Gastrocnemius medialis (tissue), 4 donors: ENCODE measurements around the gene SP6. TPM values are rescaled to one million over a fixed set of nuclear protein-coding genes. Genes with fewer than 3 reads are reported as not detected.

Experiments used
- ATAC-seq, 2 donors: fragments of 150-250 bp; one replicate each; pipeline ENCODE4 v1.9.1; 2016
- DNase-seq, 2 donors: peaks; one replicate each; pipeline ENCODE4 v3.0.0-alpha.2; 2019
- H3K27ac ChIP-seq, 4 donors: fragments of 200-600 bp; sonication (generic); 1 replicate in 1 of 4; 2 replicates in 3 of 4; pipeline ENCODE4 v1.5.1; 2016 to 2018; ENCODE audit warnings: mild to moderate bottlenecking in 2 of 4, moderate library complexity in 1 of 4
- H3K27me3 ChIP-seq, 3 donors: fragments of 200-600 bp; sonication (generic) in 2 of 3; 1 replicate in 1 of 3; 2 replicates in 2 of 3; pipeline versions ENCODE4 v1.5.1 to v1.6.0; 2016 to 2019; ENCODE audit warnings: mild to moderate bottlenecking in 1 of 3, moderate library complexity in 1 of 3
- H3K36me3 ChIP-seq, 2 donors: fragments of 200-600 bp; sonication (generic) in 1 of 2; one replicate each; pipeline ENCODE4 v1.5.1; 2017 to 2018
- H3K4me1 ChIP-seq, 2 donors: fragments of 200-600 bp; sonication (generic) in 1 of 2; one replicate each; pipeline ENCODE4 v1.5.1; 2016 to 2017; ENCODE audit warnings: mild to moderate bottlenecking in 2 of 2
- H3K4me3 ChIP-seq, 4 donors: fragments of 200-600 bp; sonication (generic) in 3 of 4; 1 replicate in 1 of 4; 2 replicates in 3 of 4; pipeline ENCODE4 v1.5.1; 2016 to 2019; ENCODE audit warnings: mild to moderate bottlenecking in 2 of 4
- H3K9me3 ChIP-seq, 3 donors: fragments of 200-600 bp; sonication (generic) in 2 of 3; 1 replicate in 1 of 3; 2 replicates in 2 of 3; pipeline ENCODE4 v1.5.1; 2016 to 2019
- POLR2A ChIP-seq, 2 donors: fragments of 450-650 bp; IDR thresholded peaks; one replicate each; pipeline ENCODE4 v1.6.1; 2017; ENCODE audit warnings: antibody characterized with exemption in 2 of 2, mild to moderate bottlenecking in 2 of 2, moderate library complexity in 2 of 2
- in situ Hi-C, 4 donors: fragments of 200-750 bp; cut with MboI; loops; one replicate each; pipeline versions ENCODE4 v1.15.0 to v1.8.0; 2017; ENCODE audit warnings: low sequenced_read_pairs in 4 of 4
- intact Hi-C: fragments of 100-400 bp; cut with DNase I; formaldehyde crosslinking; loops from one replicate; pipeline ENCODE4 v1.15.1; 2023; ENCODE audit warnings: low total_unique reads
- total RNA-seq, 4 donors: library from RNA; depleted of rRNA; stranded (reverse); fragments of >200 nt; gene quantifications; one replicate each; pipeline versions ENCODE4 v1.1.0 to v1.2.3, GENCODE V29; 2016
- TF ChIP-seq, protein P1 (sequence below), 5 experiments: fragments of 450-650 bp in 3 of 5; fragments of 200-600 bp in 2 of 5; sonication (generic) in 2 of 5; IDR thresholded peaks in 4 of 5; conservative IDR thresholded peaks in 1 of 5; 1 replicate in 4 of 5; 2 replicates in 1 of 5; pipeline ENCODE4 v1.5.1; 2016 to 2019; ENCODE audit warnings: antibody characterized with exemption in 5 of 5, mild to moderate bottlenecking in 3 of 5, moderate library complexity in 3 of 5

The SP6 gene
- total RNA-seq, 4 donors from 2014 or later = 0.16 TPM; not detected in 3

DNA sequence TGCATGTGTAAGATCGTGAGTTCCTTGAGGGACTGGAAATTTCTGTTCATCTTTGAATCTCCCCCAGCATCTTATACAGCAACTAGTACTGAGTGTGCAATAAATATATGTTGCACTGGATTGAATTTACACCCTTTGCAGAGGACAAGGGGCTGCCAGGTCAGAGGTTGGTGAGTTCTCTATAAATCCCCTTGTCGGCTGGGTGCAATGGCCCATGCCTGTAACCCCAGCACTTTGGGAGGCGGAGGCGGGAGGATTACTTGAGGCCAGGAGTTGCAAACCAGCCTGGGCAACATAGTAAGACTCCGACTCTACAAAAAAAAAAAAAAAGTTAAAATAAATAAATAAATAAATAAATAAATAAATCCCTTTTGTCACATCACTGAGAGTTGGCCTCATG is 9.4 kb upstream of the SP6 start:
- intact Hi-C loops (no loop called here), in situ Hi-C loops (no loop called here)
- Histone ChIP-seq H3K27ac (no peak overlapping the region), H3K9me3 (no peaks in the 10 kb centered on the region), H3K4me3 (no peak overlapping the region), H3K27me3 (peaks cover 18 to 30% (median 22%) of the 10 kb centered on the region in 3 donors), H3K4me1 (no peaks in the 10 kb centered on the region), H3K36me3 (no peaks in the 10 kb centered on the region)
- ATAC-seq (no peak), DNase-seq (no peak)
- TF ChIP-seq, protein P1, sequence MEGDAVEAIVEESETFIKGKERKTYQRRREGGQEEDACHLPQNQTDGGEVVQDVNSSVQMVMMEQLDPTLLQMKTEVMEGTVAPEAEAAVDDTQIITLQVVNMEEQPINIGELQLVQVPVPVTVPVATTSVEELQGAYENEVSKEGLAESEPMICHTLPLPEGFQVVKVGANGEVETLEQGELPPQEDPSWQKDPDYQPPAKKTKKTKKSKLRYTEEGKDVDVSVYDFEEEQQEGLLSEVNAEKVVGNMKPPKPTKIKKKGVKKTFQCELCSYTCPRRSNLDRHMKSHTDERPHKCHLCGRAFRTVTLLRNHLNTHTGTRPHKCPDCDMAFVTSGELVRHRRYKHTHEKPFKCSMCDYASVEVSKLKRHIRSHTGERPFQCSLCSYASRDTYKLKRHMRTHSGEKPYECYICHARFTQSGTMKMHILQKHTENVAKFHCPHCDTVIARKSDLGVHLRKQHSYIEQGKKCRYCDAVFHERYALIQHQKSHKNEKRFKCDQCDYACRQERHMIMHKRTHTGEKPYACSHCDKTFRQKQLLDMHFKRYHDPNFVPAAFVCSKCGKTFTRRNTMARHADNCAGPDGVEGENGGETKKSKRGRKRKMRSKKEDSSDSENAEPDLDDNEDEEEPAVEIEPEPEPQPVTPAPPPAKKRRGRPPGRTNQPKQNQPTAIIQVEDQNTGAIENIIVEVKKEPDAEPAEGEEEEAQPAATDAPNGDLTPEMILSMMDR (IDR thresholded peaks at IDR 0.05 in 4 of 5, conservative IDR thresholded peaks at IDR 0.05 in 1 of 5) = no peak
- no peak for TF ChIP-seq POLR2A (IDR thresholded peaks at IDR 0.05)

DNA sequence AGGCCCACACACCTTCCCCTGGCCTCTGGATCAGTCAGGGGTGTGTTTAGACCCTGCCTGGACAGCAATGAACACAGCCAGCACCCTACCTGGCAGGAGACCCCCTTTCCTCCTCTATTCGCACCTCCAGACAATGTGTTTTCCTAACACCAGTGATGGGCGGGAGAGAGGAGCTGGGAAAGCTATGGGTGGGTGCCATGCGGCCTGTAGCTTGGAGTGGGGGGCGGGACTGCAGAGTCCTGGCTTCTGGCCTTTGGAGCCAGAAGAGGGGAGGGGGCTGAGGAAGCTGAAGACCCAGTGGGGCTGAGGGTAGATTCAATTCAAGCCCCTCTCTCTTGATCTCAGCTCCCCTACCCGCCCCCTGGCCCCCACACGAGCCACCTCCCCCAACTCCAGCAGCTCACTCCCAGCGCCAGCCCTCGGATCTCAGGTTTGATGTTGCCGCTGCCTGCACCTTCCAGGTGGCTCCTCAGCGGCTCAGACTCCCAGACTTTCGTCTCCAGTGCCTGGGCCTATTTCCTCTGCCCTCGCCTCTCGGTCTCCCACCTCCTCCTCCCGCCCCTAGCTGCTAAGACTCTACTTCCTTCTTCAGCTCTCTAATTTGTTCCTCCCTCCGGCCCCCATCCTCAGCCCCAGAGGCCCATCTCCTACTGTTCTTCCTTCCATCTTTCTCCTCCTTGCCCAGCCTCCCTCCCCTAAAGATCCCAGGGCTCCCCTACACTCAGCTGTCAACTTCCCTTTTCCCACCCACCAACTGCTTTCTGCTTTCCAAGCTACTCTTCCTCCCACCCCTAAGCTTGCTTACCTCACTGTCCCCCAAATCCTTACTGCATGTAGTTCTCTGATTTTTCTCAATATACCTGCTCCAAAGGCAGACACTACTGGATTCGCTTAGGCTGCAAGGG is 6.8 kb upstream of the SP6 start:
- H3K9me3 ChIP-seq = no peaks in the 10 kb centered on the region
- H3K36me3 ChIP-seq = no peaks in the 10 kb centered on the region
- TF ChIP-seq, protein P1 (IDR thresholded peaks at IDR 0.05 in 4 of 5, conservative IDR thresholded peaks at IDR 0.05 in 1 of 5) = no peak
- TF ChIP-seq POLR2A (IDR thresholded peaks at IDR 0.05) = no peak
- intact Hi-C loops = no loop called here
- in situ Hi-C loops = no loop called here
- no peak for DNase-seq
- H3K4me3 ChIP-seq = no peak overlapping the region
- ATAC-seq = no peak
- no peak overlapping the region for H3K27ac ChIP-seq
- H3K27me3 ChIP-seq = peaks cover 44 to 49% (median 48%) of the 10 kb centered on the region in 3 donors
- H3K4me1 ChIP-seq = no peaks in the 10 kb centered on the region

DNA sequence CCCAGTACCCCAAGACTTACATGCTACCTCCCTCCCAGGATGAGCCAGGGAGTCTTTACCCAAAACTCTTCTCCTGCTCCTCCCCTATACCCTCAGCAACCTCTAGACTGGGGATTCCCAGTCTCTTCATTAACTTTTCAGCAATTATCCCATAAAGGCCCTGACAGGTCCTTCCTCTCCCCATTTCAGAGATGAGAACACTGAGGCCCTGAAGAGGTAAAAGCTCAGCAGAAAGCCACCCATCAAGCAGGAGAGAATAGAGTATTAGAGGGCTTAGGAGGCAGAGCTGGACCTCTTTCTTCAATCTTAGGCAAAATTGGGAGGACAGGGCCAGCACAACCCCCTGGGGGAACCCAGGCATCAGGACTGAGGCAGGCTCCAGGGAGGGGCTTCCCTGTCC is 5.9 kb upstream of the SP6 start:
- Histone ChIP-seq H3K4me3 (no peak overlapping the region), H3K27ac (no peak overlapping the region), H3K27me3 (peaks cover 54 to 58% (median 57%) of the 10 kb centered on the region in 3 donors), H3K4me1 (peaks cover 0 to 3% of the 10 kb centered on the region in 2 donors), H3K9me3 (no peaks in the 10 kb centered on the region), H3K36me3 (no peaks in the 10 kb centered on the region)
- TF ChIP-seq, protein P1 (IDR thresholded peaks at IDR 0.05 in 4 of 5, conservative IDR thresholded peaks at IDR 0.05 in 1 of 5) = no peak
- TF ChIP-seq POLR2A (IDR thresholded peaks at IDR 0.05) = no peak
- intact Hi-C loops (no loop called here), in situ Hi-C loops (no loop called here)
- ATAC-seq = no peak
- no peak for DNase-seq

DNA sequence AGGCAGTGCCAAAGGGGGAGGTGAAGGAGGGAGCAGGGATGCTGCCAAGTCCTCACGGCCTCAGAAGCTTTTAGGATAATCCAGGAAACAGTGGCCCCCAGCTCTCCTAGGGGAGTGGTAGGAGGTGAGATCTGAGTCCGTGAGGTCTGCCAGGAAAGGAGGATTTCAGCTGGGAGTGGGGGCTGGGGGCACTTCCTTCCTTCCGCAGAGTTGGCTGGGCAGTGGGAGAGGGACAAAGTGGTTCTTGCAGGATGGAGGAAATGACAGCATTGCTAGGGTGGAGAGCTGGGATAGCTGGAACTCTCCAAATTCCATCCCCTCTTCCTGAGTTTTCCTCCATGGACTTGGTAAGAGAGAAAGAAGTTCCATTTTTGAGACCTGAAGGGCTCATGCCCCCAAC is 4.8 kb upstream of the SP6 start:
- no peaks in the 10 kb centered on the region for H3K36me3 ChIP-seq
- TF ChIP-seq, protein P1 (IDR thresholded peaks at IDR 0.05 in 4 of 5, conservative IDR thresholded peaks at IDR 0.05 in 1 of 5) = no peak
- no peak for TF ChIP-seq POLR2A (IDR thresholded peaks at IDR 0.05)
- in situ Hi-C loops (no loop called here), intact Hi-C loops (no loop called here)
- H3K4me3 ChIP-seq = no peak overlapping the region
- peaks cover 64 to 67% (median 66%) of the 10 kb centered on the region in 3 donors for H3K27me3 ChIP-seq
- no peaks in the 10 kb centered on the region for H3K9me3 ChIP-seq
- no peak for ATAC-seq
- no peak for DNase-seq
- H3K27ac ChIP-seq = no peak overlapping the region
- H3K4me1 ChIP-seq = peaks cover 5 to 14% of the 10 kb centered on the region in 2 donors
